NT2/D1 (cell line): ENCODE results near the gene PARVA.

Source experiments
- DNase-seq: peaks from one replicate; pipeline ENCODE4 v3.0.0-alpha.2; 2011; ENCODE audit warnings: low read depth, low spot score
- H3K27me3 ChIP-seq: 2 replicates; pipeline ENCODE4 v1.6.0; 2011; ENCODE audit warnings: mild to moderate bottlenecking; ENCODE audit not compliant: insufficient read length, insufficient read depth
- H3K36me3 ChIP-seq: 2 replicates; pipeline ENCODE4 v1.6.1; 2011; ENCODE audit warnings: mild to moderate bottlenecking, low read length, mixed read lengths; ENCODE audit not compliant: insufficient read depth, insufficient read length
- H3K4me1 ChIP-seq: 2 replicates; pipeline ENCODE4 v1.5.1; 2011; ENCODE audit not compliant: insufficient read depth, insufficient read length
- H3K4me3 ChIP-seq: 2 replicates; pipeline ENCODE4 v1.5.1; 2011; ENCODE audit warnings: low read depth; ENCODE audit not compliant: insufficient read length
- H3K9ac ChIP-seq: 2 replicates; pipeline ENCODE4 v1.6.0; 2011; ENCODE audit warnings: low read depth; ENCODE audit not compliant: insufficient read length
- H3K9me3 ChIP-seq: 2 replicates; pipeline ENCODE4 v1.5.1; 2011; ENCODE audit warnings: mild to moderate bottlenecking, low read length; ENCODE audit not compliant: insufficient read depth
- SUZ12 ChIP-seq: IDR thresholded peaks from 2 replicates; pipeline ENCODE4 v1.6.1; 2011; ENCODE audit not compliant: insufficient read length, insufficient read depth; ENCODE audit errors: extremely low read depth
- YY1 ChIP-seq: IDR thresholded peaks from 2 replicates; pipeline ENCODE4 v1.6.1; 2011; ENCODE audit not compliant: insufficient read length, insufficient read depth
- ZNF274 ChIP-seq: IDR thresholded peaks from 2 replicates; pipeline ENCODE4 v1.6.1; 2011; ENCODE audit warnings: mild to moderate bottlenecking, low read depth, low read length

Gene PARVA

GRCh38 chr11:12380565-12381325 lies 3.4 kb downstream of the PARVA start:
- H3K9ac ChIP-seq = no peak overlapping the region
- peaks cover 2% of the 10 kb centered on the region for H3K4me1 ChIP-seq
- DNase-seq = no peak
- no peak for TF ChIP-seq SUZ12
- no peak for TF ChIP-seq ZNF274
- no peak for TF ChIP-seq YY1
- H3K27me3 ChIP-seq = peaks cover 7% of the 10 kb centered on the region
- no peak overlapping the region for H3K4me3 ChIP-seq
- no peaks in the 10 kb centered on the region for H3K9me3 ChIP-seq
- peaks cover 24% of the 10 kb centered on the region for H3K36me3 ChIP-seq

GRCh38 chr11:12381875-12382274 lies 4.5 kb downstream of the PARVA start:
- Histone ChIP-seq H3K36me3 (peaks cover 24% of the 10 kb centered on the region), H3K9ac (no peak overlapping the region), H3K4me1 (no peaks in the 10 kb centered on the region), H3K27me3 (peaks cover under 1% of the 10 kb centered on the region), H3K9me3 (no peaks in the 10 kb centered on the region), H3K4me3 (no peak overlapping the region)
- no peak for DNase-seq
- no peak for TF ChIP-seq SUZ12
- TF ChIP-seq ZNF274 = no peak

- no peak overlapping the region for H3K4me3 ChIP-seq
These were observed 5.1 kb downstream of the PARVA start for GRCh38 chr11:12382451-12382850.

GRCh38 chr11:12386309-12386708 lies 8.9 kb downstream of the PARVA start:
- Histone ChIP-seq H3K9me3 (no peaks in the 10 kb centered on the region), H3K27me3 (no peaks in the 10 kb centered on the region), H3K9ac (no peak overlapping the region), H3K36me3 (peaks cover 13% of the 10 kb centered on the region), H3K4me3 (no peak overlapping the region), H3K4me1 (no peaks in the 10 kb centered on the region)
- no peak for DNase-seq
- no peak for TF ChIP-seq ZNF274
- no peak for TF ChIP-seq YY1
- TF ChIP-seq SUZ12 = no peak

More at GRCh38 chr11:12382451-12382850, 5.1 kb downstream of the PARVA start:
- no peak for TF ChIP-seq ZNF274
- no peak for TF ChIP-seq SUZ12
- TF ChIP-seq YY1 = no peak
- Histone ChIP-seq H3K9me3 (no peaks in the 10 kb centered on the region), H3K36me3 (peaks cover 24% of the 10 kb centered on the region), H3K4me1 (no peaks in the 10 kb centered on the region), H3K27me3 (no peaks in the 10 kb centered on the region), H3K9ac (no peak overlapping the region)
- DNase-seq = no peak

- no peak for DNase-seq
- no peak overlapping the region for H3K9ac ChIP-seq
- H3K4me3 ChIP-seq = no peak overlapping the region
- no peaks in the 10 kb centered on the region for H3K4me1 ChIP-seq
- H3K9me3 ChIP-seq = no peaks in the 10 kb centered on the region
- TF ChIP-seq SUZ12 (no peak), ZNF274 (no peak), YY1 (no peak)
- peaks cover 9% of the 10 kb centered on the region for H3K36me3 ChIP-seq
- no peaks in the 10 kb centered on the region for H3K27me3 ChIP-seq
These were observed 9.4 kb downstream of the PARVA start for GRCh38 chr11:12386745-12387144.

- H3K4me3 ChIP-seq = no peak overlapping the region
These were observed 10.8 kb downstream of the PARVA start for GRCh38 chr11:12388173-12388572.

GRCh38 chr11:12388939-12389670 lies 11.7 kb downstream of the PARVA start:
- Histone ChIP-seq H3K9ac (no peak overlapping the region), H3K9me3 (peaks cover 14% of the 10 kb centered on the region; the same call in 1 of the 2 replicates), H3K36me3 (peaks cover 9% of the 10 kb centered on the region), H3K4me3 (no peak overlapping the region), H3K4me1 (no peaks in the 10 kb centered on the region), H3K27me3 (no peaks in the 10 kb centered on the region)
- no peak for DNase-seq
- TF ChIP-seq SUZ12 (no peak), YY1 (no peak), ZNF274 (no peak)

More at GRCh38 chr11:12388173-12388572, 10.8 kb downstream of the PARVA start:
- TF ChIP-seq ZNF274 (no peak), SUZ12 (no peak), YY1 (no peak)
- peaks cover 7% of the 10 kb centered on the region; the same call in 1 of the 2 replicates for H3K9me3 ChIP-seq
- H3K36me3 ChIP-seq = peaks cover 4% of the 10 kb centered on the region
- no peaks in the 10 kb centered on the region for H3K4me1 ChIP-seq
- H3K9ac ChIP-seq = no peak overlapping the region
- no peak for DNase-seq
- no peaks in the 10 kb centered on the region for H3K27me3 ChIP-seq
